Neural crest cell (in vitro differentiated cells): Measurements from ENCODE around the gene SLC12A7. TPM values are rescaled to one million over a fixed set of nuclear protein-coding genes. Genes with fewer than 3 reads are reported as not detected.

Source experiments
- DNase-seq: peaks from one replicate; pipeline ENCODE4 v3.0.0; 2021; ENCODE audit warnings: low read depth, mixed read lengths, low spot score
- H3K27ac Mint-ChIP-seq: one replicate; pipeline ENCODE4 v1.8.0; 2021; ENCODE audit warnings: mild to moderate bottlenecking, mixed read lengths; ENCODE audit not compliant: unreplicated experiment
- H3K27me3 Mint-ChIP-seq: 2 replicates; pipeline ENCODE4 v1.8.0; 2021; ENCODE audit warnings: low read depth, mild to moderate bottlenecking, mixed read lengths
- H3K36me3 Mint-ChIP-seq: 2 replicates; pipeline ENCODE4 v1.8.0; 2021; ENCODE audit warnings: low read depth, mild to moderate bottlenecking, mixed read lengths
- H3K4me1 Mint-ChIP-seq: 2 replicates; pipeline ENCODE4 v1.8.0; 2021; ENCODE audit warnings: mixed read lengths
- H3K4me3 Mint-ChIP-seq: one replicate; pipeline ENCODE4 v1.8.0; 2021; ENCODE audit warnings: mild to moderate bottlenecking, mixed read lengths
- H3K9me3 Mint-ChIP-seq: 2 replicates; pipeline ENCODE4 v1.8.0; 2021; ENCODE audit warnings: mixed read lengths
- CTCF ChIP-seq: fragments of 200-600 bp; sonication (generic); conservative IDR thresholded peaks from 2 replicates; pipeline ENCODE4 v1.5.0; 2021; ENCODE audit warnings: antibody characterized with exemption, mild to moderate bottlenecking
- total RNA-seq: library from RNA; stranded (reverse); gene quantifications from 2 replicates; pipeline ENCODE4 v1.2.1, GENCODE V29; 2021

The SLC12A7 gene
- total RNA-seq, 1 donor from 2014 or later: 40.7 TPM

GRCh38 chr5:1052641-1053390, 59.0 kb downstream of the SLC12A7 start:
- no peak for TF ChIP-seq CTCF
- Mint-ChIP-seq H3K4me3 (no peak overlapping the region), H3K27me3 (no peaks in the 10 kb centered on the region), H3K36me3 (peaks cover 2% of the 10 kb centered on the region), H3K4me1 (peaks cover 13% of the 10 kb centered on the region), H3K27ac (no peak overlapping the region), H3K9me3 (peaks cover under 1% of the 10 kb centered on the region)
- DNase-seq: no peak

GRCh38 chr5:1052076-1052475, 59.8 kb downstream of the SLC12A7 start:
- Mint-ChIP-seq H3K9me3 (peaks cover 8% of the 10 kb centered on the region), H3K4me3 (no peak overlapping the region), H3K36me3 (peaks cover 5% of the 10 kb centered on the region), H3K4me1 (peaks cover 13% of the 10 kb centered on the region), H3K27me3 (no peaks in the 10 kb centered on the region), H3K27ac (no peak overlapping the region)
- no peak for DNase-seq
- TF ChIP-seq CTCF: no peak

GRCh38 chr5:1051366-1051720, 60.5 kb downstream of the SLC12A7 start:
- Mint-ChIP-seq H3K36me3 (peaks cover 8% of the 10 kb centered on the region), H3K4me3 (no peak overlapping the region), H3K27ac (no peak overlapping the region), H3K9me3 (peaks cover 16% of the 10 kb centered on the region), H3K4me1 (peaks cover 13% of the 10 kb centered on the region), H3K27me3 (no peaks in the 10 kb centered on the region)
- no peak for DNase-seq
- TF ChIP-seq CTCF: no peak

GRCh38 chr5:1050423-1051365, 61.2 kb downstream of the SLC12A7 start:
- no peak for TF ChIP-seq CTCF
- DNase-seq: no peak
- H3K4me1 Mint-ChIP-seq: peaks cover 13% of the 10 kb centered on the region
- H3K27ac Mint-ChIP-seq: no peak overlapping the region
- H3K9me3 Mint-ChIP-seq: peaks cover 22% of the 10 kb centered on the region
- H3K27me3 Mint-ChIP-seq: no peaks in the 10 kb centered on the region
- peaks cover 13% of the 10 kb centered on the region for H3K36me3 Mint-ChIP-seq
- H3K4me3 Mint-ChIP-seq: no peak overlapping the region

- H3K27me3 Mint-ChIP-seq: no peaks in the 10 kb centered on the region
- H3K9me3 Mint-ChIP-seq: peaks cover 38% of the 10 kb centered on the region
- H3K4me3 Mint-ChIP-seq: no peak overlapping the region
- TF ChIP-seq CTCF: no peak
- DNase-seq: no peak
- peaks cover 17% of the 10 kb centered on the region for H3K4me1 Mint-ChIP-seq
- H3K27ac Mint-ChIP-seq: no peak overlapping the region
- peaks cover 21% of the 10 kb centered on the region for H3K36me3 Mint-ChIP-seq
These were observed 62.7 kb downstream of the SLC12A7 start for GRCh38 chr5:1048861-1049838.
